Heart right ventricle (tissue), 16 donors: ENCODE data around the gene SPC24. TPM values are rescaled to one million over a fixed set of nuclear protein-coding genes. Genes with fewer than 3 reads are reported as not detected.
"Not testable (repeated sequence)": the region's sequence is repeated elsewhere in the genome, so short reads cannot be mapped to it uniquely, and the experiment has no call there.

ENCODE experiments used
- ATAC-seq, 8 donors: fragments of 200-7000 bp; cut with Tn5 transposase; one replicate each; pipeline ENCODE4 v1.9.1; 2020; ENCODE audit warnings: mild to moderate bottlenecking in 8 of 8, moderate library complexity in 8 of 8, moderate number of reproducible peaks in 1 of 8
- DNase-seq, 2 donors: peaks; one replicate each; pipeline ENCODE4 v3.0.0-alpha.2; 2020
- H3K27ac ChIP-seq, 10 donors: fragments of 200-600 bp; sonication (generic) in 2 of 10; one replicate each; pipeline versions ENCODE4 v1.5.0 to v1.8.0; 2020 to 2022; ENCODE audit warnings: mild to moderate bottlenecking in 3 of 10
- H3K27me3 ChIP-seq, 7 donors: fragments of 200-600 bp; one replicate each; pipeline ENCODE4 v1.8.0; 2021 to 2022; ENCODE audit warnings: mild to moderate bottlenecking in 2 of 7
- H3K36me3 ChIP-seq, 9 donors: fragments of 200-600 bp; sonication (generic) in 1 of 9; one replicate each; pipeline versions ENCODE4 v1.5.0 to v1.8.0; 2020 to 2022; ENCODE audit warnings: mild to moderate bottlenecking in 2 of 9
- H3K4me1 ChIP-seq, 9 donors: fragments of 200-600 bp; sonication (generic) in 1 of 9; one replicate each; pipeline versions ENCODE4 v1.5.0 to v1.8.0; 2020 to 2022; ENCODE audit warnings: mild to moderate bottlenecking in 4 of 9
- H3K4me3 ChIP-seq, 10 donors: fragments of 200-600 bp; sonication (generic) in 2 of 10; one replicate each; pipeline versions ENCODE4 v1.5.0 to v1.8.0; 2020 to 2022; ENCODE audit warnings: mild to moderate bottlenecking in 7 of 10, moderate library complexity in 2 of 10
- H3K9me3 ChIP-seq, 11 donors: fragments of 200-600 bp in 10 of 11; sonication (generic) in 2 of 11; one replicate each; pipeline versions ENCODE4 v1.5.0 to v1.8.0; 2013 to 2022; ENCODE audit warnings: mild to moderate bottlenecking in 2 of 11, control low read depth in 1 of 11, moderate library complexity in 1 of 11
- WGBS, 2 donors: extraction: QIAGEN DNeasy Blood & Tissue Kit; methylation state at CpG; one replicate each; pipeline ENCODE4 v1.1.7; 2013; ENCODE audit warnings: inconsistent platforms in 1 of 2; 5-methylcytosine and 5-hydroxymethylcytosine counted together
- intact Hi-C, 10 donors: fragments of 100-400 bp; cut with DNase I; formaldehyde crosslinking; loops; one replicate each; pipeline versions ENCODE4 v1.11.1 to v1.14.2; 2022
- polyA plus RNA-seq, 2 donors: library from polyadenylated mRNA; stranded (reverse); fragments of 200-250 nt; gene quantifications; one replicate each; pipeline ENCODE4 v1.2.3, GENCODE V29; 2013
- total RNA-seq, 10 donors: library from RNA; stranded (reverse); fragmentation: NEBNext Ultra II Directional in 3 of 10; extraction: Animal tissue kit (Norgen Biotek cat#: 25700) in 3 of 10; gene quantifications; one replicate each; pipeline versions ENCODE4 v1.2.1 to v1.2.4, GENCODE V29; 2021 to 2023
- TF ChIP-seq, protein P1 (sequence below), 9 donors: fragments of 200-600 bp; sonication (generic) in 2 of 9; IDR thresholded peaks; one replicate each; pipeline versions ENCODE4 v1.5.0 to v1.8.0; 2021 to 2022; ENCODE audit warnings: antibody characterized with exemption in 9 of 9, mild to moderate bottlenecking in 5 of 9, moderate library complexity in 1 of 9
- donor health status: Arrhythmogenic right ventricular cardiomyopathy.
- donor health status: ischemic (EF 13 %, LVEDD 7.1; RV severe dilation, severe dysfunction).
- donor health status: healthy with polysubstance abuse.
- donor health status: DM: no; HTN: yes; CAD: no.
- donor health status: DM: no; HTN: no; CAD: no.
- donor health status: ischemic (EF 25% LVEDD 6.9; RV normal size, moderate dysfunction).
- donor health status: ischemic (EF 25% LVEDD 5.7; RV mildly dilated, moderate dysfunction).
- donor health status: healthy.
- donor health status: DM: yes; HTN: yes; CAD: no.
- donor health status: Ischemic cardiomyopathy.
- donor health status: ischemic (EF 35%, LVEDD 5.7; RV mildly dilated, moderate dysfunction).
- donor health status: nonischemic (EF 11% LVEDD 7.7; RV severe dilation, severe dysfunction).
- donor health status: DM: yes; HTN: yes; CAD: no.
- donor health status: PGD.
- donor health status: ischemic (EF 29% LVEDD 5.4; RV normal size, mild dysfunction).
- donor health status: nonischemic (EF 23%, LVEDD 6.1; RV moderate dilation, normal function).

The SPC24 gene
- total and polyA plus RNA-seq, 12 donors, result 0.93 to 8.5 (median 3.2) TPM

DNA sequence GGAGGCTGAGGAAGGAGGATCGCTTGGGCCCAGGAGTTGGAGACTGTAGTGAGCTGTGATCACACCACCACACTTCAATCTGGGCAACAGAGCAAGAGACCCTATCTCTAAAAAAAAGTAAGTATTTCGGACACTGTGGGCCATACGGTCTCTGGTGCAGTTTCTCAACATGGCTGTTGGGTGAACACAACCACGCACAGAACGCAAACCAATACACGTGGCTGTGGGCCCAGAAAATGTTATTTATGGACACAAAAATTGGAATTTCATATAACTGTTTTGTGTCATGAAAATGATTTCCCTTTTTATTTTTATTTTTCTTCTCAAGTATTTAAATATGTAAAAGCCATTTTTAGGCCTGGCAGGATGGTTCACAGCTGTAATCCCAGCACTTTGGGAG lies 46.8 kb downstream of the SPC24 start:
- Histone ChIP-seq H3K36me3 (peaks cover 0 to 100% (median 44%) of the 10 kb centered on the region in 9 donors), H3K4me1 (peaks cover 0 to 6% (median 0%) of the 10 kb centered on the region in 9 donors), H3K27me3 (no peaks in the 10 kb centered on the region), H3K4me3 (no peak overlapping the region), H3K27ac (no peak overlapping the region), H3K9me3 (no peaks in the 10 kb centered on the region)
- 91% methylated on average over 6 of the region's 6 CpGs for WGBS, 2 donors
- intact Hi-C loops, result loop anchor here in 1 of 10 donors (10.0 kb wide), 1 partner anchor 74 kb away; no protein-coding TSS in a partner anchor
- no peak for ATAC-seq
- TF ChIP-seq, protein P1, sequence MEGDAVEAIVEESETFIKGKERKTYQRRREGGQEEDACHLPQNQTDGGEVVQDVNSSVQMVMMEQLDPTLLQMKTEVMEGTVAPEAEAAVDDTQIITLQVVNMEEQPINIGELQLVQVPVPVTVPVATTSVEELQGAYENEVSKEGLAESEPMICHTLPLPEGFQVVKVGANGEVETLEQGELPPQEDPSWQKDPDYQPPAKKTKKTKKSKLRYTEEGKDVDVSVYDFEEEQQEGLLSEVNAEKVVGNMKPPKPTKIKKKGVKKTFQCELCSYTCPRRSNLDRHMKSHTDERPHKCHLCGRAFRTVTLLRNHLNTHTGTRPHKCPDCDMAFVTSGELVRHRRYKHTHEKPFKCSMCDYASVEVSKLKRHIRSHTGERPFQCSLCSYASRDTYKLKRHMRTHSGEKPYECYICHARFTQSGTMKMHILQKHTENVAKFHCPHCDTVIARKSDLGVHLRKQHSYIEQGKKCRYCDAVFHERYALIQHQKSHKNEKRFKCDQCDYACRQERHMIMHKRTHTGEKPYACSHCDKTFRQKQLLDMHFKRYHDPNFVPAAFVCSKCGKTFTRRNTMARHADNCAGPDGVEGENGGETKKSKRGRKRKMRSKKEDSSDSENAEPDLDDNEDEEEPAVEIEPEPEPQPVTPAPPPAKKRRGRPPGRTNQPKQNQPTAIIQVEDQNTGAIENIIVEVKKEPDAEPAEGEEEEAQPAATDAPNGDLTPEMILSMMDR (IDR thresholded peaks at IDR 0.05), result no peak
- DNase-seq, result no peak

DNA sequence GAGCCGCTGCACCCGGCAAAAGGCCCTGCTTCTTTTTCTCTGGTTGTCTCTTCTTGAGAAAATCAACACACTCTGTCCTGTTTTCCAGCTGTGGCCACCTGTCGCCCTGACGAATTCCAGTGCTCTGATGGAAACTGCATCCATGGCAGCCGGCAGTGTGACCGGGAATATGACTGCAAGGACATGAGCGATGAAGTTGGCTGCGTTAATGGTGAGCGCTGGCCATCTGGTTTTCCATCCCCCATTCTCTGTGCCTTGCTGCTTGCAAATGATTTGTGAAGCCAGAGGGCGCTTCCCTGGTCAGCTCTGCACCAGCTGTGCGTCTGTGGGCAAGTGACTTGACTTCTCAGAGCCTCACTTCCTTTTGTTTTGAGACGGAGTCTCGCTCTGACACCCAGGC lies 49.1 kb downstream of the SPC24 start:
- intact Hi-C loops, result loop anchor here in 1 of 10 donors (10.0 kb wide), 1 partner anchor 72 kb away; no protein-coding TSS in a partner anchor
- no peak overlapping the region for H3K4me3 ChIP-seq
- ATAC-seq (peak in 7 of 8 donors; percentile 45 to 87 (median 76)), DNase-seq (peak; percentile 56 to 57)
- no peaks in the 10 kb centered on the region for H3K9me3 ChIP-seq
- peaks cover 0 to 6% (median 0%) of the 10 kb centered on the region in 9 donors for H3K4me1 ChIP-seq
- H3K36me3 ChIP-seq, result peaks cover 0 to 100% (median 41%) of the 10 kb centered on the region in 9 donors
- WGBS, 2 donors, result 64 to 71% methylated on average over 13 of the region's 13 CpGs
- peak overlapping the region in 1 of 10 donors; percentile 1 for H3K27ac ChIP-seq
- no peaks in the 10 kb centered on the region for H3K27me3 ChIP-seq
- TF ChIP-seq, protein P1 (IDR thresholded peaks at IDR 0.05), result peak in 3 of 9 donors; percentile 16 to 23 (median 18)

GRCh38 chr19:11105014-11105636 lies 50.5 kb downstream of the SPC24 start:
- Histone ChIP-seq H3K27me3 (no peaks in the 10 kb centered on the region), H3K27ac (no peak overlapping the region), H3K4me3 (no peak overlapping the region), H3K4me1 (peaks cover 0 to 10% (median 2%) of the 10 kb centered on the region in 9 donors), H3K36me3 (peaks cover 0 to 100% (median 36%) of the 10 kb centered on the region in 9 donors), H3K9me3 (no peaks in the 10 kb centered on the region)
- intact Hi-C loops, result loop anchor here in 1 of 10 donors (10.0 kb wide), 1 partner anchor 70 kb away; no protein-coding TSS in a partner anchor
- WGBS, 2 donors, result 93 to 94% methylated on average over 36 of the region's 36 CpGs
- DNase-seq (no peak), ATAC-seq (peak in 4 of 8 donors; percentile 6 to 29 (median 18))
- TF ChIP-seq, protein P1 (IDR thresholded peaks at IDR 0.05), result no peak

DNA sequence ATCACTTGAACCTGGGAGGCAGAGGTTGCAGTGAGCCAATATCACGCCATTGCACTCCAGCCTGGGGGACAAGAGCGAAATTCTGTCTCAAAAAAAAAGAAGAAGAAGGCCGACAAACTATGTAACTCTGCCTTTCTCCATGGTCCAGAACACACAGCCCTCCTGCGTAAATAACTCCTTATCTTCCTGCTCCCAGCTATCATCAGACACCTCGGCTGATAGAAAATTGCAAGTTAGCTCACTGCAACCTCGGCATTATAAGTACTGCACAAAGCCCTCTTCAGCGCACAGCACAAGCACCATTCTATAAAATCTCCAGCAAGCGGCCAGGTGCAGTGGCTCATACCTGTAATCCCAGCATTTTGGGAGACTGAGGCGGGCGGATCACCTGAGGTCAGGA lies 51.9 kb downstream of the SPC24 start:
- peaks cover 0 to 18% (median 6%) of the 10 kb centered on the region in 9 donors for H3K4me1 ChIP-seq
- not testable (repeated sequence) for H3K4me3 ChIP-seq, H3K9me3 ChIP-seq, H3K27ac ChIP-seq, ATAC-seq, DNase-seq, H3K27me3 ChIP-seq
- 86 to 88% methylated on average over 10 of the region's 10 CpGs for WGBS, 2 donors
- intact Hi-C loops, result loop anchor here in 2 of 10 donors (5.0 to 10.0 kb wide), 2 partner anchors 66 to 69 kb away; no protein-coding TSS in a partner anchor
- peaks cover 0 to 100% (median 31%) of the 10 kb centered on the region in 9 donors for H3K36me3 ChIP-seq
